ENCODE data around the gene SIAH1.
"Not testable (repeated sequence)": the region's sequence is repeated elsewhere in the genome, so short reads cannot be mapped to it uniquely, and the experiment has no call there.

The SIAH1 gene

GRCh38 chr16:48386559-48387312, 1.5 kb upstream of the SIAH1 start:
- no peak overlapping the region for H3K9ac ChIP-seq (ENCODE audit: low read length)

DNA sequence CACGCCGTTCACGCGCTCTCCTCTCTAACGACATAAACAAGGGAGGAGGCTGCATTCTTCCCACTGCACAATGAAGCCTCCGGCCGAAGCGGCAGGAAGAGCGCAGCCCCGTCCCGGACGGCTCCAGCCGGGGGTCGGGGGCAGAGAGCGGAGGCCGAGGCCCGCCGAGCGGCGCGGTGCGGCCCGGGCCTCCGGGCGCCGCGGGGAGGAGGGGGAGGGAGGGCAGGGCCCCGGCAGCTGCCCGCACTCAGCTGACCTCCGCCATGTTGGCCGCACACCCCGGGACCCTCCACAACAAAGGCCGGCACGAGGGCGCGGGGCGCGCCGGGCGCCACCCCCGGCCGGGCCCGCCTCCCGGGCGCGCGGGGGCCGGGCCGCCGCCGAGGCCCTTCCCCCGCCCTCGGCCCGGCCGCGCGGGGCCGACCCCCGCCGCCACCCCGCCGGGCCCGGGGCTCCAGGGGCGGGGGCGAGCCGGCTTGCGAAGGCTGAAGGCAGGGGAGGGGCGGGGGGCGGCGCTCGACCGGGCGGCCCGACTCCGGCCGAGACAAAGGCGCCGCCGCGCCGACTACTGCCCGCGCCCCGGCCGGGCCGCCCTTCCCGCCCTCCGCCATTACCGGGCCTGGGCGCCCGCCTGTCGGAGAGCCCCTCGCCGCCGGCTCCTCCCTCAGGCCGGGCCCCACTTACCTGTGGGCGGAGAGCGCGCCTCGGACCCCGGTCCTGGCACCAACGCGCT, 527 bp downstream of the SIAH1 start:
- Histone ChIP-seq H3K4me1 (ENCODE audit: control insufficient read depth, insufficient read depth, low read length) (peaks cover 28% of the 10 kb centered on the region), H3K9me3 (ENCODE audit: control insufficient read depth, insufficient read depth, low read depth, low read length) (no peaks in the 10 kb centered on the region), H3K36me3 (ENCODE audit: control insufficient read depth, insufficient read depth, low read length) (no peaks in the 10 kb centered on the region), H3K4me3 (ENCODE audit: low read depth, low read length) (peak overlapping the region; percentile 91), H3K9ac (ENCODE audit: low read length) (peak overlapping the region; percentile 97), H3K27ac (ENCODE audit: low read depth, low read length) (peak overlapping the region; percentile 97), H3K27me3 (ENCODE audit: control insufficient read depth, insufficient read depth, low read length) (no peaks in the 10 kb centered on the region)

More at GRCh38 chr16:48386559-48387312, 1.5 kb upstream of the SIAH1 start:
- Histone ChIP-seq H3K4me3 (ENCODE audit: low read depth, low read length) (no peak overlapping the region), H3K4me1 (ENCODE audit: control insufficient read depth, insufficient read depth, low read length) (peaks cover 21% of the 10 kb centered on the region), H3K27me3 (ENCODE audit: control insufficient read depth, insufficient read depth, low read length) (no peaks in the 10 kb centered on the region), H3K36me3 (ENCODE audit: control insufficient read depth, insufficient read depth, low read length) (no peaks in the 10 kb centered on the region), H3K27ac (ENCODE audit: low read depth, low read length) (no peak overlapping the region), H3K9me3 (ENCODE audit: control insufficient read depth, insufficient read depth, low read depth, low read length) (no peaks in the 10 kb centered on the region)

DNA sequence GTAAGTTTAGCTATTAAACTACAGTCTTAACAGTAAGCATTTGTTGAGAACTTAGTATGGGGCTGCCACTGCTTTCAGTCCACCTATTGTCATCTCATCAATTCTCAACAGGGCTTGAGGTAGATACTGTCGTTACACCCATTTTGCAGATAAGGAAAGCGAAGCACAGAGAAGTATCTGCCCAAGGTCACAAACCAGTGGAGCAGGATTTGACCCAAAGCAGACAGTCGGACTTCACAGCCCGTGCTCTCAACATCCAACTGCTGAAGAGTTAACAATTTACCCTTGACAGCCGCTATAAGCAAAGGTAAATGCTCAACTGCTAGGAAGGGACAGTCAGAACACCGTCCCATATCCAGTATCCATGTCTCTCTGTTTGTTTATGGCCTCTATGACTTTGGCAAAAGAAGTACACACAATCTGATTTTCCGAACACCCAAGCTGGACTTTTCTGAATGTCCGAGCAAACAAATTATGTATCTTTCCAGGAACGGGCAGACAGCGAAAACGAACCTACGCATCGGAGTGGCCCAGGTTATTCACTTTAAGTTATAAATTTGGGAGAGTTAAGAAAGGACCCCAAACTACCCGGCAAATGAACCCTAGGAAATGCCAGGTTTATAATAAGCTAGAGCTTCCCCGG, 1.2 kb downstream of the SIAH1 start:
- Histone ChIP-seq H3K9me3 (ENCODE audit: control insufficient read depth, insufficient read depth, low read depth, low read length) (no peaks in the 10 kb centered on the region), H3K9ac (ENCODE audit: low read length) (peak overlapping the region; percentile 94), H3K27me3 (ENCODE audit: control insufficient read depth, insufficient read depth, low read length) (no peaks in the 10 kb centered on the region), H3K27ac (ENCODE audit: low read depth, low read length) (peak overlapping the region; percentile 95), H3K4me3 (ENCODE audit: low read depth, low read length) (peak overlapping the region; percentile 91), H3K4me1 (ENCODE audit: control insufficient read depth, insufficient read depth, low read length) (peaks cover 35% of the 10 kb centered on the region), H3K36me3 (ENCODE audit: control insufficient read depth, insufficient read depth, low read length) (no peaks in the 10 kb centered on the region)

GRCh38 chr16:48383009-48383876, 2.0 kb downstream of the SIAH1 start:
- Histone ChIP-seq H3K27ac (ENCODE audit: low read depth, low read length) (no peak overlapping the region; the same call in 1 of the 2 replicates), H3K4me1 (ENCODE audit: control insufficient read depth, insufficient read depth, low read length) (peaks cover 41% of the 10 kb centered on the region), H3K9me3 (ENCODE audit: control insufficient read depth, insufficient read depth, low read depth, low read length) (no peaks in the 10 kb centered on the region), H3K9ac (ENCODE audit: low read length) (peak overlapping the region; percentile 94), H3K36me3 (ENCODE audit: control insufficient read depth, insufficient read depth, low read length) (no peaks in the 10 kb centered on the region), H3K27me3 (ENCODE audit: control insufficient read depth, insufficient read depth, low read length) (no peaks in the 10 kb centered on the region), H3K4me3 (ENCODE audit: low read depth, low read length) (peak overlapping the region; percentile 91)

- Histone ChIP-seq H3K9ac (ENCODE audit: low read length) (no peak overlapping the region), H3K9me3 (ENCODE audit: control insufficient read depth, insufficient read depth, low read depth, low read length) (no peaks in the 10 kb centered on the region), H3K36me3 (ENCODE audit: control insufficient read depth, insufficient read depth, low read length) (no peaks in the 10 kb centered on the region), H3K4me1 (ENCODE audit: control insufficient read depth, insufficient read depth, low read length) (peaks cover 41% of the 10 kb centered on the region), H3K4me3 (ENCODE audit: low read depth, low read length) (no peak overlapping the region), H3K27ac (ENCODE audit: low read depth, low read length) (no peak overlapping the region), H3K27me3 (ENCODE audit: control insufficient read depth, insufficient read depth, low read length) (no peaks in the 10 kb centered on the region)
These were observed 3.1 kb downstream of the SIAH1 start for GRCh38 chr16:48382131-48382530.

GRCh38 chr16:48381201-48381600, 4.0 kb downstream of the SIAH1 start:
- Histone ChIP-seq H3K9ac (ENCODE audit: low read length) (no peak overlapping the region), H3K4me3 (ENCODE audit: low read depth, low read length) (no peak overlapping the region), H3K27ac (ENCODE audit: low read depth, low read length) (no peak overlapping the region), H3K9me3 (ENCODE audit: control insufficient read depth, insufficient read depth, low read depth, low read length) (no peaks in the 10 kb centered on the region), H3K27me3 (ENCODE audit: control insufficient read depth, insufficient read depth, low read length) (no peaks in the 10 kb centered on the region), H3K36me3 (ENCODE audit: control insufficient read depth, insufficient read depth, low read length) (no peaks in the 10 kb centered on the region), H3K4me1 (ENCODE audit: control insufficient read depth, insufficient read depth, low read length) (peaks cover 39% of the 10 kb centered on the region)

DNA sequence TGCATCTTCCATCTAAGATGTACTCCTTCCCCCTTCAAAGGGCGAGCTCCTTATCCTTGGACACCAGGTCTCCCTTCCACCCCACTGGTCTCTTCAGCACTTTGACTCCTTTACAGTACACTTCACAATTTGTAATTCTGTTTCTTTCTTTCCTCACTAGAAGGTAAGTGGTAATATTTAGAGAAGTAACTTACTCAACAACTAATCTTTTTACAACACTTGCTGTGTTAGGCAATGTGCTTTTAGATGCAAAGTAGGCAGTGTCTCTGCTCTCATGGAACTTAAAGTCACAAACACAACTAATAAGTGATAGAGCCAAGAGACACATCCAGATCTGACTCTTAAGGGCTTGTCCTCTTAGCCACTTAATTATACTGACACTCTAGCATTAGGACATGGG, 6.4 kb downstream of the SIAH1 start:
- H3K27me3 ChIP-seq (ENCODE audit: control insufficient read depth, insufficient read depth, low read length): no peaks in the 10 kb centered on the region

GRCh38 chr16:48378276-48378675, 6.9 kb downstream of the SIAH1 start:
- H3K27me3 ChIP-seq (ENCODE audit: control insufficient read depth, insufficient read depth, low read length): no peaks in the 10 kb centered on the region
- H3K4me3 ChIP-seq (ENCODE audit: low read depth, low read length): no peak overlapping the region
- H3K27ac ChIP-seq (ENCODE audit: low read depth, low read length): no peak overlapping the region
- H3K9ac ChIP-seq (ENCODE audit: low read length): no peak overlapping the region
- H3K4me1 ChIP-seq (ENCODE audit: control insufficient read depth, insufficient read depth, low read length): peaks cover 48% of the 10 kb centered on the region
- H3K9me3 ChIP-seq (ENCODE audit: control insufficient read depth, insufficient read depth, low read depth, low read length): no peaks in the 10 kb centered on the region
- no peaks in the 10 kb centered on the region for H3K36me3 ChIP-seq (ENCODE audit: control insufficient read depth, insufficient read depth, low read length)

More for the DNA sequence above, 6.4 kb downstream of the SIAH1 start:
- no peak overlapping the region for H3K27ac ChIP-seq (ENCODE audit: low read depth, low read length)
- H3K4me1 ChIP-seq (ENCODE audit: control insufficient read depth, insufficient read depth, low read length): peaks cover 48% of the 10 kb centered on the region
- no peak overlapping the region for H3K9ac ChIP-seq (ENCODE audit: low read length)
- no peaks in the 10 kb centered on the region for H3K9me3 ChIP-seq (ENCODE audit: control insufficient read depth, insufficient read depth, low read depth, low read length)
- H3K36me3 ChIP-seq (ENCODE audit: control insufficient read depth, insufficient read depth, low read length): no peaks in the 10 kb centered on the region
- no peak overlapping the region for H3K4me3 ChIP-seq (ENCODE audit: low read depth, low read length)

DNA sequence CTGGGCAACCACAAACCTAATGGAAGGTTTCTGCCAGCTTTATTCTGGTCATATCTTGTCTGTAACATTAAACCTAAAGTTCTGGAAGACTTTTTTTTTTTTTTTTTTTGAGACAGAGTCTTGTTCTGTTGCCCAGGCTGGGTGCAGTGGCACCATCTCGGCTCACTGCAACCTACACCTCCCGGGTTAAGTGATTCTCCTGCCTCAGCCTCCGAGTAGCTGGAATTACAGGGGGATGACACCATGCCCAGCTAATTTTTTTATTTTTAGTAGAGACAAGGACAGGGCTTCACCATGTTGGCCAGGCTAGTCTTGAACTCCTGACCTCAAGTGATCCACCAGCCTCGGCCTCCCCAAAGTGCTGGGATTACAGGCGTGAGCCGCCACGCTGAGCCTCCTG, 7.9 kb downstream of the SIAH1 start:
- H3K27me3 ChIP-seq (ENCODE audit: control insufficient read depth, insufficient read depth, low read length); H3K4me3 ChIP-seq (ENCODE audit: low read depth, low read length); H3K9me3 ChIP-seq (ENCODE audit: control insufficient read depth, insufficient read depth, low read depth, low read length); H3K27ac ChIP-seq (ENCODE audit: low read depth, low read length); H3K36me3 ChIP-seq (ENCODE audit: control insufficient read depth, insufficient read depth, low read length); H3K9ac ChIP-seq (ENCODE audit: low read length): not testable (repeated sequence)
- peaks cover 49% of the 10 kb centered on the region for H3K4me1 ChIP-seq (ENCODE audit: control insufficient read depth, insufficient read depth, low read length)

DNA sequence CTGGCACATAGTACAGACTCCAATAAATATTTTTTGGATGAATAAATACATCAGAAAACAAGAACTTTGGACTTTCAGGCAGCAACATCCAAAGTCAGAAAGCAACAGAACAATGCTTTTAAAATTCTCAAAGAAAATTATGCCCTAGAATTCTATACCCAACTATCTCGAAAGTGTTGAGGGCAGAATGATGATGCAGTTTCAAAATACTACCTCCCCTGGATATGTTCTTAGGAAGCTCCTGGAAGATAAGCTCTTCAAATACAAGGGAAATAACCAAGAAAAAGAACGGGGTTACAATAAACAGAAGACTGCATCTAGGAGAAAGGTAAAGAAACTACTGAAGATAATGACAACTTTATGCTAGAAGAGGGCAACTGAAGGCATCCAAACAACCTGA, 11.0 kb downstream of the SIAH1 start:
- H3K9me3 ChIP-seq (ENCODE audit: control insufficient read depth, insufficient read depth, low read depth, low read length): no peaks in the 10 kb centered on the region
- no peaks in the 10 kb centered on the region for H3K27me3 ChIP-seq (ENCODE audit: control insufficient read depth, insufficient read depth, low read length)
- H3K4me1 ChIP-seq (ENCODE audit: control insufficient read depth, insufficient read depth, low read length): peaks cover 44% of the 10 kb centered on the region
- H3K9ac ChIP-seq (ENCODE audit: low read length): no peak overlapping the region
- no peak overlapping the region for H3K27ac ChIP-seq (ENCODE audit: low read depth, low read length)
- H3K36me3 ChIP-seq (ENCODE audit: control insufficient read depth, insufficient read depth, low read length): no peaks in the 10 kb centered on the region
- no peak overlapping the region for H3K4me3 ChIP-seq (ENCODE audit: low read depth, low read length)
